SK-N-SH (cell line): ENCODE results near the gene AURKB. TPM values are rescaled to one million over a fixed set of nuclear protein-coding genes. Genes with fewer than 3 reads are reported as not detected.

Experiments used
- CTCF ChIA-PET: fragments of 300-600, 350-600 bp; formaldehyde crosslinking; extraction: SDS; loops from one replicate; lab custom pipeline; 2021; lab: Yijun Ruan, JAX
- POLR2A ChIA-PET: fragments of 350-600 bp; sonication (Branson Sonifier 250); formaldehyde crosslinking; extraction: SDS; loops from one replicate; lab custom pipeline; 2020; ENCODE audit warnings: antibody characterized with exemption, inconsistent platforms; lab: Yijun Ruan, JAX
- DNase-seq: peaks from one replicate; pipeline ENCODE4 v3.0.0; 2012
- H2AFZ ChIP-seq: fragments of 200-600 bp; sonication (generic); 2 replicates; pipeline ENCODE4 v1.8.1; 2016; ENCODE audit warnings: antibody characterized with exemption, mild to moderate bottlenecking, low read depth
- H3F3A ChIP-seq: fragments of 200-600 bp; sonication (generic); replicated peaks from 2 replicates; pipeline ENCODE3; 2016; ENCODE audit warnings: antibody characterized with exemption, mild to moderate bottlenecking; ENCODE audit not compliant: insufficient read depth
- H3K27ac ChIP-seq, 2 experiments: fragments of 200-500 bp in 1 of 2; fragments of 200-600 bp in 1 of 2; sonication (Bioruptor generic) in 1 of 2; sonication (generic), shearing (Covaris generic) in 1 of 2; 2 replicates each; pipeline versions ENCODE4 v1.5.1 to v1.6.1; 2014 to 2016; ENCODE audit warnings: low read depth in 2 of 2, inconsistent platforms in 1 of 2, low read length in 1 of 2, mild to moderate bottlenecking in 1 of 2, mixed read lengths in 1 of 2
- H3K27me3 ChIP-seq: fragments of 200-600 bp; sonication (generic), shearing (Covaris generic); 2 replicates; pipeline ENCODE4 v1.6.1; 2016; ENCODE audit warnings: mixed run types; ENCODE audit not compliant: insufficient read depth
- H3K36me3 ChIP-seq, 2 experiments: fragments of 200-500 bp in 1 of 2; fragments of 200-600 bp in 1 of 2; sonication (Bioruptor generic) in 1 of 2; sonication (generic) in 1 of 2; replicated peaks in 1 of 2; 2 replicates each; pipeline versions ENCODE3 to v1.5.1; 2014 to 2016; ENCODE audit warnings: low read length in 1 of 2, mild to moderate bottlenecking in 1 of 2; ENCODE audit not compliant: insufficient read depth in 2 of 2, control insufficient read depth in 1 of 2
- H3K4me1 ChIP-seq, 2 experiments: fragments of 200-500 bp in 1 of 2; fragments of 200-600 bp in 1 of 2; sonication (Bioruptor generic) in 1 of 2; sonication (generic), shearing (Covaris generic) in 1 of 2; 2 replicates each; pipeline versions ENCODE4 v1.5.1 to v1.6.1; 2014 to 2016; ENCODE audit warnings: low read depth in 1 of 2, low read length in 1 of 2, mixed run types in 1 of 2; ENCODE audit not compliant: insufficient read depth in 2 of 2, control insufficient read depth in 1 of 2
- H3K4me2 ChIP-seq: fragments of 200-600 bp; sonication (generic), shearing (Covaris generic); 2 replicates; pipeline ENCODE4 v1.6.1; 2017; ENCODE audit warnings: mixed run types
- H3K4me3 ChIP-seq, 2 experiments: fragments of 200-500 bp in 1 of 2; fragments of 200-600 bp in 1 of 2; sonication (Bioruptor generic) in 1 of 2; sonication (generic), shearing (Covaris generic) in 1 of 2; 2 replicates each; pipeline versions ENCODE4 v1.5.1 to v1.8.1; 2014 to 2016; ENCODE audit warnings: low read depth in 2 of 2, inconsistent platforms in 1 of 2, low read length in 1 of 2, mild to moderate bottlenecking in 1 of 2, mixed read lengths in 1 of 2, moderate library complexity in 1 of 2
- H3K79me2 ChIP-seq: fragments of 200-600 bp; sonication (generic); 2 replicates; pipeline ENCODE4 v1.8.1; 2017; ENCODE audit warnings: mild to moderate bottlenecking; ENCODE audit not compliant: insufficient read depth
- H3K9ac ChIP-seq: fragments of 200-600 bp; sonication (generic); 2 replicates; pipeline ENCODE4 v1.6.1; 2017; ENCODE audit warnings: mixed run types
- H3K9me2 ChIP-seq: fragments of 200-600 bp; sonication (generic); 2 replicates; pipeline ENCODE4 v1.6.1; 2017; ENCODE audit warnings: mixed run types
- H3K9me3 ChIP-seq: fragments of 200-600 bp; sonication (generic); 2 replicates; pipeline ENCODE4 v1.6.1; 2017; ENCODE audit warnings: mixed run types, mild to moderate bottlenecking, moderate library complexity
- H4K20me1 ChIP-seq: fragments of 200-600 bp; sonication (generic); 2 replicates; pipeline ENCODE4 v1.6.1; 2017; ENCODE audit warnings: mild to moderate bottlenecking, mixed run types; ENCODE audit not compliant: insufficient read depth
- CHD2 ChIP-seq: fragments of 150-350 bp; IDR thresholded peaks from 2 replicates; pipeline ENCODE4 v1.6.1; 2018; ENCODE audit warnings: low read length; ENCODE audit not compliant: partially characterized antibody
- ELF1 ChIP-seq: IDR thresholded peaks from 2 replicates; pipeline ENCODE4 v1.4.0; 2012
- EP300 ChIP-seq, 2 experiments: IDR thresholded peaks; 2 replicates each; pipeline versions ENCODE4 v1.4.0 to v1.6.1; 2012; ENCODE audit warnings: borderline replicate concordance in 1 of 2, low read depth in 1 of 2, low read length in 1 of 2
- FOXJ3 ChIP-seq: sonication (generic); formaldehyde crosslinking; IDR thresholded peaks from 2 replicates; pipeline ENCODE4 v1.5.1; 2020; ENCODE audit warnings: mild to moderate bottlenecking, missing genetic modification reagents
- FOXM1 ChIP-seq: IDR thresholded peaks from 2 replicates; pipeline ENCODE4 v1.4.0; 2012; ENCODE audit warnings: low read depth, mild to moderate bottlenecking
- IRF3 ChIP-seq: fragments of 150-350 bp; IDR thresholded peaks from 2 replicates; pipeline ENCODE4 v1.6.1; 2016; ENCODE audit warnings: mild to moderate bottlenecking, low read depth, low read length
- JUND ChIP-seq: IDR thresholded peaks from 2 replicates; pipeline ENCODE4 v1.4.0; 2012
- MAX ChIP-seq: IDR thresholded peaks from 2 replicates; pipeline ENCODE4 v1.4.0; 2012; ENCODE audit warnings: low read depth
- NRF1 ChIP-seq: IDR thresholded peaks from 2 replicates; pipeline ENCODE4 v1.6.1; 2012; ENCODE audit warnings: low read depth, mild to moderate bottlenecking, low read length
- RCOR1 ChIP-seq: fragments of 150-350 bp; IDR thresholded peaks from 2 replicates; pipeline ENCODE4 v1.6.1; 2017; ENCODE audit warnings: antibody characterized with exemption, low read length
- RXRA ChIP-seq: IDR thresholded peaks from 2 replicates; pipeline ENCODE4 v1.4.0; 2012; ENCODE audit warnings: low read depth, mild to moderate bottlenecking, borderline replicate concordance
- SIN3A ChIP-seq: IDR thresholded peaks from 2 replicates; pipeline ENCODE4 v1.6.1; 2012; ENCODE audit warnings: low read depth, mild to moderate bottlenecking, low read length, moderate library complexity, borderline replicate concordance
- SMC3 ChIP-seq: IDR thresholded peaks from 2 replicates; pipeline ENCODE4 v1.6.1; 2012; ENCODE audit warnings: low read depth, low read length, improper control_type of control experiment
- TAF1 ChIP-seq: IDR thresholded peaks from 2 replicates; pipeline ENCODE4 v1.6.1; 2012; ENCODE audit warnings: low read depth, mild to moderate bottlenecking, low read length, moderate library complexity, borderline replicate concordance
- YY1 ChIP-seq: IDR thresholded peaks from 2 replicates; pipeline ENCODE4 v1.4.0; 2012; ENCODE audit warnings: low read depth, mild to moderate bottlenecking
- ZBTB33 ChIP-seq: IDR thresholded peaks from 2 replicates; pipeline ENCODE4 v1.4.0; 2012; ENCODE audit warnings: low read depth, borderline replicate concordance
- WGBS: methylation state at CpG from one replicate; pipeline ENCODE4 v1.1.6; 2017; ENCODE audit warnings: low lambda C conversion rate; 5-methylcytosine and 5-hydroxymethylcytosine counted together
- polyA plus RNA-seq, 3 experiments: library from polyadenylated mRNA; depleted of rRNA; stranded (reverse); fragments of >200 nt; gene quantifications; 2 replicates each; pipeline ENCODE4 v1.2.3, GENCODE V29; 2012
- TF ChIP-seq, protein P1 (sequence below): fragments of 150-350 bp; IDR thresholded peaks from 2 replicates; pipeline ENCODE4 v1.6.1; 2017; ENCODE audit warnings: antibody characterized with exemption, low read length, low read depth, borderline replicate concordance

The AURKB gene
- polyA plus RNA-seq, 1 of the 3 experiments (the other 2 are of a cell fraction): 43.9 TPM

- Histone ChIP-seq H3K9me2 (no peaks in the 10 kb centered on the region), H3K27me3 (no peaks in the 10 kb centered on the region), H3K27ac (peak overlapping the region; percentile 35 to 72), H3K4me1 (peaks cover 9 to 33% of the 10 kb centered on the region in 2 experiments; a peak in 3 of 4 replicates), H3K79me2 (peaks cover 18% of the 10 kb centered on the region; the same call in 1 of the 2 replicates), H3K4me3 (peak overlapping the region; percentile 12 to 79; a peak in 3 of 4 replicates), H2AFZ (peak overlapping the region; percentile 74), H3K36me3 (no peaks in the 10 kb centered on the region), H3K9me3 (no peaks in the 10 kb centered on the region), H3K9ac (no peak overlapping the region), H4K20me1 (peaks cover 13% of the 10 kb centered on the region), H3F3A (peaks cover 42% of the 10 kb centered on the region), H3K4me2 (peak overlapping the region; percentile 93; the same call in 1 of the 2 replicates)
- CTCF ChIA-PET: interaction anchor here (0.8 to 5.5 kb wide), 4 partner anchors 33 to 130 kb away, joined by 3 to 55 read pairs (median 4); no protein-coding TSS in a partner anchor
- 43% methylated on average over 6 of the region's 6 CpGs for WGBS
- no peak for DNase-seq
- POLR2A ChIA-PET: interaction anchor here (0.6 to 3.1 kb wide), 7 partner anchors 10 to 34 kb away, joined by 3 to 22 read pairs (median 5); partner anchors contain the start of gene AURKB
- TF ChIP-seq NRF1 (no peak), ELF1 (no peak), RXRA (no peak), ZBTB33 (no peak), FOXM1 (no peak), TAF1 (no peak)
These were observed 19.9 kb downstream of the AURKB start for GRCh38 chr17:8190506-8190905.

GRCh38 chr17:8189711-8190477 lies 20.5 kb downstream of the AURKB start, which contains the start of gene BORCS6:
TSS of gene BORCS6 (minus strand) at chr17:8190180. CDS start at chr17:8190140, 40 bp downstream.
- peak; percentile 86 for DNase-seq
- peak within 1 kb of the TSS; percentile 85 for H3K9ac ChIP-seq
- WGBS: under 1% methylated on average over 25 of the region's 70 CpGs
- peaks cover 43% of the 10 kb centered on the region for H3F3A ChIP-seq
- H3K27ac ChIP-seq: peak within 1 kb of the TSS; percentile 79 to 80
- no peaks in the 10 kb centered on the region for H3K9me3 ChIP-seq
- peaks cover 18% of the 10 kb centered on the region; the same call in 1 of the 2 replicates for H3K79me2 ChIP-seq
- no peaks in the 10 kb centered on the region for H3K27me3 ChIP-seq
- H3K4me2 ChIP-seq: peak within 1 kb of the TSS; percentile 93
- ChIA-PET POLR2A (interaction anchor here (0.6 to 4.4 kb wide), 8 partner anchors 10 to 38 kb away, joined by 3 to 33 read pairs (median 5); partner anchors contain the start of genes AURKB and PER1), CTCF (interaction anchor here (0.8 to 5.5 kb wide), 9 partner anchors 11 to 129 kb away, joined by 3 to 55 read pairs (median 4); partner anchors contain the start of gene ALOXE3)
- H2AFZ ChIP-seq: peak within 1 kb of the TSS; percentile 79
- H4K20me1 ChIP-seq: peaks cover 13% of the 10 kb centered on the region
- no peaks in the 10 kb centered on the region for H3K36me3 ChIP-seq
- peaks cover 9 to 33% of the 10 kb centered on the region in 2 experiments; a peak in 3 of 4 replicates for H3K4me1 ChIP-seq
- H3K9me2 ChIP-seq: no peaks in the 10 kb centered on the region
- H3K4me3 ChIP-seq: peak within 1 kb of the TSS; percentile 79 to 86
- TF ChIP-seq SIN3A: 0 out of 2 replicates have a peak, but pooled peaks have one; percentile 50
- TF ChIP-seq RCOR1: no peak
- peak; percentile 66 for TF ChIP-seq CHD2
- TF ChIP-seq IRF3: peak; percentile 59; the same call in 1 of the 2 replicates
- TF ChIP-seq, protein P1, sequence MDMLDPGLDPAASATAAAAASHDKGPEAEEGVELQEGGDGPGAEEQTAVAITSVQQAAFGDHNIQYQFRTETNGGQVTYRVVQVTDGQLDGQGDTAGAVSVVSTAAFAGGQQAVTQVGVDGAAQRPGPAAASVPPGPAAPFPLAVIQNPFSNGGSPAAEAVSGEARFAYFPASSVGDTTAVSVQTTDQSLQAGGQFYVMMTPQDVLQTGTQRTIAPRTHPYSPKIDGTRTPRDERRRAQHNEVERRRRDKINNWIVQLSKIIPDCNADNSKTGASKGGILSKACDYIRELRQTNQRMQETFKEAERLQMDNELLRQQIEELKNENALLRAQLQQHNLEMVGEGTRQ: no peak
- TF ChIP-seq SMC3: no peak
- no peak for TF ChIP-seq JUND
- no peak for TF ChIP-seq EP300 (IDR thresholded peaks at IDR 0.05; ENCODE audit: borderline replicate concordance in 1 of 2, low read depth in 1 of 2, low read length in 1 of 2)
- TF ChIP-seq ZBTB33: no peak
- no peak for TF ChIP-seq FOXJ3
- peak; percentile 41; the same call in 1 of the 2 replicates for TF ChIP-seq TAF1
- TF ChIP-seq FOXM1: no peak
- no peak for TF ChIP-seq YY1
- TF ChIP-seq NRF1: no peak
- TF ChIP-seq MAX: peak; percentile 82
